ENCODE results near the gene AAGAB.
"Not testable (repeated sequence)": the region's sequence is repeated elsewhere in the genome, so short reads cannot be mapped to it uniquely, and the experiment has no call there.

The AAGAB gene

DNA sequence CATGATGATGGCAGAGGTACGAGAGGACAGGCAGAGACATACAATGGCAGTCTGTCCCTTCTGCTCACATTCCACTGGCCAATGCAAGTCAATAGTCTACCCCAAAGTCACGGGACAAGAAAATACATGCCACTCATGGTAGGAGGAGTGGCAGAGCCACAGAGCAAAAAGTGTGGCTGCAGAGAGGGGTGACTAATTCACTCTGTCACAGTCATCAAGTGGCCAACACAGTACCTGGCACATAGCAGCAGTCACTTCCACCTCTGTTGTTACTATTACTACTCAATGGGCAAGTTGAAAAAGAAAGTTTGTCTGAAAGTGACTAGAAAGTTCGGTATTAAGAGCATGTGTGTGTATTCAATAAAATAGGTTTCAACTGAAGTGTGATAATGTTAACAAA, 97.6 kb downstream of the AAGAB start:
- TF ChIP-seq, protein P1, sequence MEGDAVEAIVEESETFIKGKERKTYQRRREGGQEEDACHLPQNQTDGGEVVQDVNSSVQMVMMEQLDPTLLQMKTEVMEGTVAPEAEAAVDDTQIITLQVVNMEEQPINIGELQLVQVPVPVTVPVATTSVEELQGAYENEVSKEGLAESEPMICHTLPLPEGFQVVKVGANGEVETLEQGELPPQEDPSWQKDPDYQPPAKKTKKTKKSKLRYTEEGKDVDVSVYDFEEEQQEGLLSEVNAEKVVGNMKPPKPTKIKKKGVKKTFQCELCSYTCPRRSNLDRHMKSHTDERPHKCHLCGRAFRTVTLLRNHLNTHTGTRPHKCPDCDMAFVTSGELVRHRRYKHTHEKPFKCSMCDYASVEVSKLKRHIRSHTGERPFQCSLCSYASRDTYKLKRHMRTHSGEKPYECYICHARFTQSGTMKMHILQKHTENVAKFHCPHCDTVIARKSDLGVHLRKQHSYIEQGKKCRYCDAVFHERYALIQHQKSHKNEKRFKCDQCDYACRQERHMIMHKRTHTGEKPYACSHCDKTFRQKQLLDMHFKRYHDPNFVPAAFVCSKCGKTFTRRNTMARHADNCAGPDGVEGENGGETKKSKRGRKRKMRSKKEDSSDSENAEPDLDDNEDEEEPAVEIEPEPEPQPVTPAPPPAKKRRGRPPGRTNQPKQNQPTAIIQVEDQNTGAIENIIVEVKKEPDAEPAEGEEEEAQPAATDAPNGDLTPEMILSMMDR (IDR thresholded peaks at IDR 0.05; ENCODE audit: insufficient read depth, low read depth, low read length, missing control alignments) = no peak
- no peak overlapping the region for H3K4me3 ChIP-seq (ENCODE audit: low read depth, low read length)
- no peak for DNase-seq (ENCODE audit: low read depth)

DNA sequence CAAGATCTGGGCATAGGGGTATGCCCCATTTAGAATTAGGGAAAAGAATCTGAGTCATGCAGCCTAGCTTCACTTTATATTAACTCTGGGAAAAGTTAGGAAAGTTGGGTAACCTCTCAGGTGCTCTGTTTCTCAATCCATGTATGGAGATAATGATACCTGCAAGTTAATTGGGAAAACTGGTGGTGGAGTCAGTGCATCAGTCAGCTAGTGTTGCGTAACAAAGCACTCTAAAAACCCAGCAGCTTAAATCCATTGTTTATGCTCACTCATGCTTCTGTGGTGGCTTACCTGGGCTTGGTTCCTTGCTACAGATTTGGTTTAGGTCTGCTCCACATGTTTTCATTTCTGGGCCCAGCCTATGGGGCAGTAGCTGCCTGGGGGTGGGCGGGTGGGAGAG, 98.0 kb downstream of the AAGAB start:
- TF ChIP-seq, protein P1 (IDR thresholded peaks at IDR 0.05; ENCODE audit: insufficient read depth, low read depth, low read length, missing control alignments) = no peak
- no peak for DNase-seq (ENCODE audit: low read depth)
- H3K4me3 ChIP-seq (ENCODE audit: low read depth, low read length) = no peak overlapping the region

DNA sequence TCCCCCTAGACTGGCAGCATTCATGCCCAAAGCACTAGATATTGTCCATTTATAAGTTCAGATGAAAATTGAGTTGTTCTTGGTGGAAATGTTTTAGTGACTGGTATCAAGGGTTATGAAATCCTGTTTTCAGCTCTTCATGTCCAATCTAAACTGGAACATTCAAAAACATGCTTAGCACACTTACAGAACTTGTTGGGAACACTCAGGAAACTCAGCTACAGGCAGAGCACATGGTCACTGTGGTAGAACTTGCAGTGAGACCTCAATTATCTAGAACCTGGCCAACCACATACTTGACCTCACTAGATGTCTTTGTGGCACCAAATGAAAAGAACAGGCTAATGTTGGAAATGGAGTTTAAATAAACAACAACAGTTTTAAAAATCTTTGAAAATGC, 100.2 kb downstream of the AAGAB start:
- no peak for DNase-seq (ENCODE audit: low read depth)
- TF ChIP-seq, protein P1 (IDR thresholded peaks at IDR 0.05; ENCODE audit: insufficient read depth, low read depth, low read length, missing control alignments) = no peak
- no peak overlapping the region for H3K4me3 ChIP-seq (ENCODE audit: low read depth, low read length)

DNA sequence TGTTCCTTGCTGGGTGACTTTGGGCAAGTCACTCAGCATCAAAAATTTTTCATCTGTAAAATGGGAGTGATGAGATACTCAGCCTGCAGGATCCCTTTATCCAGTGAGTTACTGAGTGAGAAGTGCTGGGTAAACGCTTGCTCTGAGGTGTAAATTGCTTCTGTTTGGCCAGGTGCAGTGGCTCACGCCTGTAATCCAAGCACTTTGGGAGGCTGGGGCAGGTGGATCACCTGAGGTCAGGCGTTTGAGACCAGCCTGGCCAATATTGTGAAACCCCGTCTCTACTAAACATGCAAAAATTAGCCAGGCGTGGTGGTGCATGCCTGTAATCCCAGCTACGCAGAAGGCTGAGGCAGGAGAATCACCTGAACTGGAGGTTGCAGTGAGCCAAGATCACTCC, 101.4 kb downstream of the AAGAB start:
- H3K4me3 ChIP-seq (ENCODE audit: low read depth, low read length); DNase-seq (ENCODE audit: low read depth): not testable (repeated sequence)

DNA sequence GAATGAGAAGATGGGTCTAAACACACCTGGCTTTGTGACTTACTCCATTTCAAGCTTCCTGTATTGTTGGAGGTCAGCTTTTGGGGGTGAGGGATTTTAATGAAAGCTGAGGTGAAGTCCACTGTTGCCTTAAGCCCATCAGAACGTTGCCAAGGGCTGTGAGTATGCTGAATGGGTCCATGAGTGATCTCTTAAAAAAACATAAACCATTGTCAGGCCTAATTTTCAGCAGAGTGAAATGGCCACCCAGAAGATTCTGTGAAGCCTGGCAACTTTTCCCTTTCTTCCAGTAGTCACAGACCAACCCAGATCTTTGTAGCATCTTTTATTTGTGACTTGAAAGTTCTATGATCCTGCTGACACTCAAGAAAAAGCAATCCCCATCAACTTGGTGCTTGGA, 102.0 kb downstream of the AAGAB start:
- TF ChIP-seq, protein P1 (IDR thresholded peaks at IDR 0.05; ENCODE audit: insufficient read depth, low read depth, low read length, missing control alignments) = no peak
- DNase-seq (ENCODE audit: low read depth) = no peak
- no peak overlapping the region for H3K4me3 ChIP-seq (ENCODE audit: low read depth, low read length)

All from GM12865 (cell line).